Skin epidermis (tissue), 12 donors: ENCODE data around the gene ZNF683.

ENCODE experiments used
- H3K27ac ChIP-seq, 21 experiments: fragments of 200-600 bp; sonication (generic) in 11 of 21; one replicate each; pipeline ENCODE4 v1.5.0; 2020; ENCODE audit warnings: mild to moderate bottlenecking in 3 of 21, inconsistent platforms in 2 of 21, moderate library complexity in 2 of 21
- H3K4me3 ChIP-seq, 7 experiments: fragments of 200-600 bp; sonication (generic) in 2 of 7; one replicate each; pipeline ENCODE4 v1.5.0; 2020; ENCODE audit warnings: inconsistent platforms in 2 of 7, mild to moderate bottlenecking in 2 of 7, moderate library complexity in 1 of 7

Gene ZNF683

GRCh38 chr1:26361605-26362122 lies 10.9 kb downstream of the ZNF683 start:
- H3K27ac ChIP-seq, result no peak overlapping the region
- no peak overlapping the region for H3K4me3 ChIP-seq

DNA sequence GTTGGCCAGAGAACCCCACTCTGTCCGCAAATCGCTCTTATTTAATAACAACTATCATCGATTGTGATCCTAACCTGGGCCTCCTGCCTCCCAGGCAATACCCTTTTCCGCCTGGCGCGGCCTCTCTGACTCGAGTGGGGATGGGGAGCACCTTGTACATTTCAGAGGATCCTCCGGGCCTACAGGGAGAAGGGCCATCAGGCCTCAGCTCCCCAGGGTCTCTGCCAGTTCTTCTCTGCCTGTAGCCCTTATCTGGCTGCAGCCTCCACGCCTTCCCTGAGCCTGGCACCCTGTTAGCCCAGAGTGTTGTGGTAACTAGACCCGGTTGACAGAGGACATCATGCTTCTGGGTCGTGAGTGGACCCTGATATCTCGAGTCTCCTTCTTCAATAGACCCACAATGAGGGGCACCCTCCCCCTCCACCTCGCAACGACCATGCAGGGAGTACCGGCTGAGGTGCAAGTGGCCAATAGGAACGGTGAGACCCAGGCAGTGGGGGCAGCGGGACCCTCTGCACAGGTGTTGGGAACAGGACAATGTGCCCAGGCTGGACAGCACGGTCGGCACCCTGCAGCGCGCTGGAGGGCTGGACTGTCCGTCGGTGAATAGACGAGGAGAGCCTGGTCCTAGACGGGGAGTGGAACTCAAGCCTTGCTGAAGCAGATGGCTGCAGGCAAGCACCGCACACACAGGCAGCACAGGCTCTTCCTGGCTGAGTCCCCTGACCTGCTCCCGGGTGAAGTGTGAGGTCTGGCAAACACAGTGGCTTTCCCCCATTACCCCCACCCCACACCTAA lies 11.5 kb downstream of the ZNF683 start:
- Histone ChIP-seq H3K4me3 (peak overlapping the region in 4 of 7 experiments; percentile 9 to 35 (median 20)), H3K27ac (no peak overlapping the region)

- Histone ChIP-seq H3K4me3 (peak overlapping the region; percentile 7 to 35 (median 14)), H3K27ac (peak overlapping the region in 7 of 21 experiments; percentile 9 to 72 (median 46))
Observed at GRCh38 chr1:26359981-26360806, 12.4 kb downstream of the ZNF683 start.

GRCh38 chr1:26358411-26359384 lies 13.9 kb downstream of the ZNF683 start:
- Histone ChIP-seq H3K4me3 (no peak overlapping the region), H3K27ac (peak overlapping the region in 14 of 21 experiments; percentile 5 to 72 (median 47))

DNA sequence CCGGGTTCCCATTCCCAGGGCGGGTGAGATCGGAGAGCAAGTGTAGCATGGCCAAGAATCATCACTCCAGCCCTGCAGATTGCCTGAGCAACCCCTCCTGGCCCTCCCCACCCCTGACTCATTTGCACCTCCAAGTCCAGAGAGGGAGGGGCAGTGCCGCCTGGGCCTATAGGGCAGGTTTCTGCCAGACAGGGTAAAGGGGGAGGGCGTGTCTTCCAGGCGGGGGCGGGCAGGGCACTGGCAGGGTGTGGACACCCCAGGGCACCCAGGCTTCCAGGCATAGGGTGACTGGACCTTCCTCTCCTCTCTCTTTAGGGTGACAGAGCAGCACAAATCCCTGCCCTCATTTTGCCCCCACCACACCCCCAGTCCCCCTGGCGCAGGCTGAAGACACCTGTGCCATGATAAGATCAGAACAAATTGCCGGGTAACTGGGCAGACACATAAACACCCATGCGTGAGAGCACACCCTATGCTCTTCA lies 15.4 kb downstream of the ZNF683 start:
- Histone ChIP-seq H3K4me3 (no peak overlapping the region), H3K27ac (peak overlapping the region in 12 of 21 experiments; percentile 16 to 68 (median 45))

DNA sequence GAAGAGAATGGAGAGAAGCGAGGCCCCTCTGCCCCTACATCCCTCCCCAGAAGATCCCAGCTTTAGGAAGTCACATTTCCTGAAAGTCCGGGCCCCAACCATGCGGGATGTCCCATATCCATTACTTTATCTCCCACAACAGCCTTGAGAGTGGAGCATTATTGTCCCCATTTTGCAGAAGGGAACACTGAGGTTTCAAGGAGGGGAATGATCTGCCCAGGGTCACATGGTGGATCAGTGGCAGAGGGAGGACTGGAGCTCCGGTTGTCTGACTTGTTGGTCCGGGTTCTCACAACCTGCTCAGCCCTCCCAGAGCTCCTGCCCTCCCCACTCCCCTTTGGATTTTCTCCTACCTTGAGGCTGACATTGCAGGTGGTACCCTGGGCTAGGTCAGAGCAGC lies 16.4 kb downstream of the ZNF683 start:
- H3K27ac ChIP-seq, result peak overlapping the region in 11 of 21 experiments; percentile 16 to 68 (median 37)
- no peak overlapping the region for H3K4me3 ChIP-seq

DNA sequence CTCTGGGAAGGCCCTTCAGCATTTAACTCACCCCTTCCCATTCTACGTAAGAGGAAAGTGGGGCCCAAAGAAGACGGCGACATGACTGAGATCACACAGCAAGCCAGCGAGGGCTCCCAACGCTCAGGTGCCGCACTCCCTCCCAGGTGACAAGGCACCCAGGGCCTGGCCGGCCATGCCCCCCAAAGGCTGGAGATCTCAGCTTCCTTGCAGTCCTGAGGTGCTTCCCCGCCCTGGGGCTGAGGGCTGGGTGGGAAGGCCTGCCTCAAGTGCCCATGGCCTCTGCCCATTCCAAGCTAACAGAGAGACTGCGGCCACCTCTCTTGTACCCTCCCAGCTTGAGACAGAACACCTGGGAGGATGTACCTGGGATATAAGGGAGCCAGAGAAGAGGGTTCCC lies 17.6 kb downstream of the ZNF683 start:
- Histone ChIP-seq H3K27ac (peak overlapping the region in 7 of 21 experiments; percentile 39 to 87 (median 57)), H3K4me3 (no peak overlapping the region)

GRCh38 chr1:26353976-26354820 lies 18.4 kb downstream of the ZNF683 start, which contains the start of gene CRYBG2:
Gene CRYBG2, minus strand, starts transcription at chr1:26354130. Its CDS starts 7,473 bp downstream, at chr1:26346657.
- peak within 1 kb of the TSS; percentile 9 to 34 (median 25) for H3K4me3 ChIP-seq
- H3K27ac ChIP-seq, result peak within 1 kb of the TSS in 20 of 21 experiments; percentile 36 to 87 (median 70)

DNA sequence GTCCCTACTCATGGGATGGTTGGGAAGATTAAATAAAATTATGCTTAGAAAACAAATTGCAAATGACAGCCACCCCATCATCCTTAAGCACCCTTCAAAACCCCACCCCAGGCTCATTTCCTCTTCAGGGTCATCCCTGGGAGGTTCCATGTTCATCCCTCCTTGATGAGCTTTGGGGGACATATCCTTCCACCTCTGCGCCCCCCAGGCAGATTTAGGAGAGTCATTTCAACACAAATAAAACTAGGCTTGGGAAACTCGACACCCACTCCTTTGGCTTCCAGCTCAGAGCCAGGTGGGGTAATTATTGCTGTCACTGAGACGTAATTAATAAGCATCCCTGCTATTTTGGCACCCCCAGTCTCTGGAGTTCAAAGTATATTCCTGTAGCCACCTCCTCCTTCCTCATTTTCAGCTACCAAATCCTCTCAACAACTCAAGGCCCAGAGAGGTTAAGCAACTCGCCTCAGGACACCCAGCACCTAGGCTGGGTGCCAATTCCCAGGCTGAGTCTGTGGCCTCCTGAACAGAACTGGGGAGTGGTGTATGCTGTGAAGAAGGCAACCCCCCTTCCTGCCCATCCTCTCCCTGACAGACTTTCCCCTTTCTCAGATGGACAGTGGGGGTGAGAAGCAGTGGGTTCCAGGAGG lies 19.2 kb downstream of the ZNF683 start:
- Histone ChIP-seq H3K4me3 (peak overlapping the region; percentile 9 to 34 (median 25)), H3K27ac (peak overlapping the region in 19 of 21 experiments; percentile 12 to 87 (median 70))

DNA sequence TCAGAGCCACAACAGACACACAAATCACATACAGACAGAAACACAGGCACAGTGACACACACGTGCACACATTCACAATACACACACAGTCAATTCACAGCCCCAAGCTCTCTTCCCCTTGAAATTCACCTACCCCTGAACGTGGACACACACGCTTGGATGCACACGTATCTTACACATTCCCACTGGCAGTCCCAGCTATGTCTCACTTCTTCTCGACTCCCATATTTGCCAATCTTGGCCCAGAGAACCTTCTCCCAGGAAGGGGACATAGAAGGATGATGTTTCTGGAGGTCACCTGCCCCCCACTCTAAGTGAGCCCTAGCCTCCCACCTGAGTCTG lies 20.2 kb downstream of the ZNF683 start:
- peak overlapping the region in 5 of 7 experiments; percentile 24 to 34 (median 27) for H3K4me3 ChIP-seq
- peak overlapping the region in 19 of 21 experiments; percentile 4 to 86 (median 70) for H3K27ac ChIP-seq

DNA sequence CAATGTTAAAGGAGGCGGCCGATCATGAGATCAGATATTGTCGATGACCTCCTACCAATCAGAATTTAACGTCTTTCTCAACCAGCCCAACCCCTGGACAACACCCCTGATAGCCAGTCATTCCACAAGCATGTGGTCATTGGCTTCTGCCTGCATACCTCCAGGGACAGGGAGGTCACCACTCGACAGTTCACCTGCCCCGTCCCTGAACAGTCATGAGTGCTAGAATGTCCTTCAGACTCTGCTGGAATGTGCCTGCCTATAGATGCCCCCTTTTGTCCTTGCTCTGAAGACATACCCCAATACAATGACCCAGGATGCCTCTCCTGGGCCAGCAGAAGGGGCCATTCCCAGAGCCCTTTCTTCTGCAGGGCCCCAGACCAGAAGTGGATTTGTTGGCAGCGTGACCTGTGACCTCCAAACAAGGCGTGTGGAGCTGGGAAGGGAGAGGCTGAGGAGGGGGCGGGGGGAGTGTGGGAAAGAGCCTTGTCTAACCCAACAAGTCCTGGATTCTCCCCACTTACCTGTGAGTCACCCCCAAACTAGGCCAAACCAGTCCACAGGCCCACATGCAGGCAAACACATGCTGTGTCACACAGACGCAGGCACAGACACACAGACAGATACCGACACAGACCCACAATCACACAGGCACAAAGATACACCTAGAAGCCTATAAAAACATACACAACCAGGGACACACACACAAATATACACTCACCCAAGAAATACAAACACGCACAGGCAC lies 20.8 kb downstream of the ZNF683 start:
- peak overlapping the region in 18 of 21 experiments; percentile 4 to 86 (median 70) for H3K27ac ChIP-seq
- H3K4me3 ChIP-seq, result peak overlapping the region in 4 of 7 experiments; percentile 24 to 34 (median 28)

DNA sequence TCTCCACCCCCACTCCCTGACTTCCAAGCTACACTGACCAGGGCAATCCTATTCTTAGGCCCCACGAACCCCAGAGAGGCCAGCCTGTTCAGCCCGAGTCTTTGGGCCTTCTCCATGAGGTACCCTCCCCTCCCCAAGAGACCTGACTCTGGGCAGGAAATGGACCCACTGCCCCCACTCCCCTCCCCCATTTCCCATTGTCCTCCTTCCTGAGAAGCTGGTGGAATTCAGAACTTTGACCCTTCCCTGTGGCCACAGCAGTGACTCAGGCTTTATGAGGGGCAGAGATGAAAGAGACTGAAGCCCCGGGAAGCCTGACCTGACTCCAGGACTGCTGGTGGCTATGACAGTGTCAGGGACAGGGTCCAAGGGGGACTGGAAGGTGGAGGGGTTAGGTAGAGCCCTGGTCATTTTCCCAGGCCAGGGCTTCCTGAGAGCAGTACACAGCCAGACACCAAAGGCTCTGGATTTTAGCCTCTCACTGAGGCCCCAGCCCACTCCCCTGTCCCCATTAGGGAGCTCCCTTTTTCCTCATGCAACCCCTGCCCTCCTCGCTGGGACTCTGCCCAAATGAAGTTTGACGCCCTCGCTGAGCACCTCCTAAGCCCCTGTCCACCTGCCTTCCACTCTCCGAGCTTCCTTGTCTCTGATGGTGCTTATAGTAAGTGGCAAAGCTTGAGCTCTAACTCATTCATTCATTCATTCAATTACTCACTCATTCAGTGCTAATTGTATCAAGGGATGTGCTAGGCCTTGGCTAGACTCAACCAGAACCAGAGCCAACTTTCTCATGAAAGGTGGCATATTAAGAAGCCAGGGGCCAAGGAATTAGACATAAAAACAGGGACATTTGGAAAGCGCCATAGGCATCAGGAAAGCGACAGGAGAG lies 21.6 kb downstream of the ZNF683 start:
- peak overlapping the region in 8 of 21 experiments; percentile 14 to 86 (median 70) for H3K27ac ChIP-seq

GRCh38 chr1:26350343-26350700 lies 22.2 kb downstream of the ZNF683 start:
- Histone ChIP-seq H3K4me3 (no peak overlapping the region), H3K27ac (peak overlapping the region in 2 of 21 experiments; percentile 14 to 86)

More for the DNA sequence above, 21.6 kb downstream of the ZNF683 start:
- no peak overlapping the region for H3K4me3 ChIP-seq

- H3K4me3 ChIP-seq, result no peak overlapping the region
- H3K27ac ChIP-seq, result no peak overlapping the region
Observed at GRCh38 chr1:26349877-26350244, 22.7 kb downstream of the ZNF683 start.

GRCh38 chr1:26349188-26349876 lies 23.2 kb downstream of the ZNF683 start:
- H3K27ac ChIP-seq, result no peak overlapping the region
- no peak overlapping the region for H3K4me3 ChIP-seq
